ENCODE results near the gene CPNE1. TPM values are rescaled to one million over a fixed set of nuclear protein-coding genes. Genes with fewer than 3 reads are reported as not detected.

CPNE1 gene
- total RNA-seq, 1 experiment from 2014 or later = 217 TPM

DNA sequence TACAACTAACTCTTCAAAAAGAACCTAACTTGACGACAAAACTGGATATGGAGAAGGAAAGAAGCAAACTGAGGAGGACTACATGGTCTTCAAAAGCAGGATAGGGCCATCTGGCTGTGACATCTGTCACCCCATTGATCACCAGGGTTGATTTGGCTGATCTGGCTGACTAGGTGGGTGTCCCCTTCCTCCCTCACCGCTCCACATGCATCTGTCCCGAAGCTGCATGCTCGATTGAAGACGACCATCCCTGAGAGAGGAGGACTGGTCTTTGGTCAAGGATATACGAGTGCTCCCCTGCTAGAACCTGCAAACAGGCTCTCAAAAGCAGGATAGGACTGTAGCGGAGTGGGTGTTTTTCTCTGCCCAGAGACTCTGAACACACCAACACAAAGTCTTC lies 21.7 kb downstream of the CPNE1 start:
- intact Hi-C loops (cut with micrococcal nuclease; ENCODE audit: unreplicated experiment) = no loop called here
- no peaks in the 10 kb centered on the region for H3K9me3 ChIP-seq (ENCODE audit: control insufficient read depth, insufficient read depth, low read depth, low read length)
- DNase-seq (ENCODE audit: low read depth, low spot score) = no peak
- ChIA-PET CTCF (no interaction called here), POLR2A (no interaction called here)
- H3K4me1 ChIP-seq (ENCODE audit: control insufficient read depth, insufficient read depth, low read length) = no peaks in the 10 kb centered on the region
- no TSS peak for BruUV-seq (replicated peaks)
- no peak for ATAC-seq
- H3K4me3 ChIP-seq (ENCODE audit: low read depth in 2 of 2, low read length in 2 of 2) = no peak overlapping the region
- H3K27me3 ChIP-seq (ENCODE audit: control insufficient read depth, insufficient read depth, low read length) = no peaks in the 10 kb centered on the region
- no peak overlapping the region for H3K27ac ChIP-seq (ENCODE audit: low read length)
- no peaks in the 10 kb centered on the region for H3K36me3 ChIP-seq (ENCODE audit: control insufficient read depth, insufficient read depth, low read length)
- TF ChIP-seq, protein P1, sequence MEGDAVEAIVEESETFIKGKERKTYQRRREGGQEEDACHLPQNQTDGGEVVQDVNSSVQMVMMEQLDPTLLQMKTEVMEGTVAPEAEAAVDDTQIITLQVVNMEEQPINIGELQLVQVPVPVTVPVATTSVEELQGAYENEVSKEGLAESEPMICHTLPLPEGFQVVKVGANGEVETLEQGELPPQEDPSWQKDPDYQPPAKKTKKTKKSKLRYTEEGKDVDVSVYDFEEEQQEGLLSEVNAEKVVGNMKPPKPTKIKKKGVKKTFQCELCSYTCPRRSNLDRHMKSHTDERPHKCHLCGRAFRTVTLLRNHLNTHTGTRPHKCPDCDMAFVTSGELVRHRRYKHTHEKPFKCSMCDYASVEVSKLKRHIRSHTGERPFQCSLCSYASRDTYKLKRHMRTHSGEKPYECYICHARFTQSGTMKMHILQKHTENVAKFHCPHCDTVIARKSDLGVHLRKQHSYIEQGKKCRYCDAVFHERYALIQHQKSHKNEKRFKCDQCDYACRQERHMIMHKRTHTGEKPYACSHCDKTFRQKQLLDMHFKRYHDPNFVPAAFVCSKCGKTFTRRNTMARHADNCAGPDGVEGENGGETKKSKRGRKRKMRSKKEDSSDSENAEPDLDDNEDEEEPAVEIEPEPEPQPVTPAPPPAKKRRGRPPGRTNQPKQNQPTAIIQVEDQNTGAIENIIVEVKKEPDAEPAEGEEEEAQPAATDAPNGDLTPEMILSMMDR (IDR thresholded peaks at IDR 0.05) = no peak
- TF ChIP-seq, protein P2, sequence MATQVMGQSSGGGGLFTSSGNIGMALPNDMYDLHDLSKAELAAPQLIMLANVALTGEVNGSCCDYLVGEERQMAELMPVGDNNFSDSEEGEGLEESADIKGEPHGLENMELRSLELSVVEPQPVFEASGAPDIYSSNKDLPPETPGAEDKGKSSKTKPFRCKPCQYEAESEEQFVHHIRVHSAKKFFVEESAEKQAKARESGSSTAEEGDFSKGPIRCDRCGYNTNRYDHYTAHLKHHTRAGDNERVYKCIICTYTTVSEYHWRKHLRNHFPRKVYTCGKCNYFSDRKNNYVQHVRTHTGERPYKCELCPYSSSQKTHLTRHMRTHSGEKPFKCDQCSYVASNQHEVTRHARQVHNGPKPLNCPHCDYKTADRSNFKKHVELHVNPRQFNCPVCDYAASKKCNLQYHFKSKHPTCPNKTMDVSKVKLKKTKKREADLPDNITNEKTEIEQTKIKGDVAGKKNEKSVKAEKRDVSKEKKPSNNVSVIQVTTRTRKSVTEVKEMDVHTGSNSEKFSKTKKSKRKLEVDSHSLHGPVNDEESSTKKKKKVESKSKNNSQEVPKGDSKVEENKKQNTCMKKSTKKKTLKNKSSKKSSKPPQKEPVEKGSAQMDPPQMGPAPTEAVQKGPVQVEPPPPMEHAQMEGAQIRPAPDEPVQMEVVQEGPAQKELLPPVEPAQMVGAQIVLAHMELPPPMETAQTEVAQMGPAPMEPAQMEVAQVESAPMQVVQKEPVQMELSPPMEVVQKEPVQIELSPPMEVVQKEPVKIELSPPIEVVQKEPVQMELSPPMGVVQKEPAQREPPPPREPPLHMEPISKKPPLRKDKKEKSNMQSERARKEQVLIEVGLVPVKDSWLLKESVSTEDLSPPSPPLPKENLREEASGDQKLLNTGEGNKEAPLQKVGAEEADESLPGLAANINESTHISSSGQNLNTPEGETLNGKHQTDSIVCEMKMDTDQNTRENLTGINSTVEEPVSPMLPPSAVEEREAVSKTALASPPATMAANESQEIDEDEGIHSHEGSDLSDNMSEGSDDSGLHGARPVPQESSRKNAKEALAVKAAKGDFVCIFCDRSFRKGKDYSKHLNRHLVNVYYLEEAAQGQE (IDR thresholded peaks at IDR 0.05; ENCODE audit: insufficient read depth in 1 of 2, low read depth in 2 of 2, low read length in 1 of 2) = no peak
- TF ChIP-seq TCF7L2 (IDR thresholded peaks at IDR 0.05; ENCODE audit: low read depth, low read length) (no peak), SIN3A (IDR thresholded peaks at IDR 0.05; ENCODE audit: borderline replicate concordance, insufficient read depth, low read depth, low read length) (no peak), POLR2AphosphoS5 (IDR thresholded peaks at IDR 0.05; ENCODE audit: low read depth, low read length) (no peak)
- in situ Hi-C loops (cut with HindIII; ENCODE audit: low pct_unique_long_range_greater_than_20kb, low sequenced_read_pairs) = no loop called here

- ChIA-PET POLR2A (interaction anchor here (0.6 kb wide), 1 partner anchor 44 kb away, joined by 3 read pairs; no protein-coding TSS in a partner anchor), CTCF (no interaction called here)
- ATAC-seq (no peak), DNase-seq (ENCODE audit: low read depth, low spot score) (no peak)
- intact Hi-C loops (cut with micrococcal nuclease; ENCODE audit: unreplicated experiment) (no loop called here), in situ Hi-C loops (cut with HindIII; ENCODE audit: low pct_unique_long_range_greater_than_20kb, low sequenced_read_pairs) (no loop called here)
- Histone ChIP-seq H3K36me3 (ENCODE audit: control insufficient read depth, insufficient read depth, low read length) (no peaks in the 10 kb centered on the region), H3K9me3 (ENCODE audit: control insufficient read depth, insufficient read depth, low read depth, low read length) (no peaks in the 10 kb centered on the region), H3K4me3 (ENCODE audit: low read depth in 2 of 2, low read length in 2 of 2) (no peak overlapping the region), H3K4me1 (ENCODE audit: control insufficient read depth, insufficient read depth, low read length) (no peaks in the 10 kb centered on the region), H3K27ac (ENCODE audit: low read length) (no peak overlapping the region), H3K27me3 (ENCODE audit: control insufficient read depth, insufficient read depth, low read length) (no peaks in the 10 kb centered on the region)
- no peak for TF ChIP-seq TCF7L2 (IDR thresholded peaks at IDR 0.05; ENCODE audit: low read depth, low read length)
- TF ChIP-seq, protein P2 (IDR thresholded peaks at IDR 0.05; ENCODE audit: insufficient read depth in 1 of 2, low read depth in 2 of 2, low read length in 1 of 2) = no peak
- no peak for TF ChIP-seq POLR2AphosphoS5 (IDR thresholded peaks at IDR 0.05; ENCODE audit: low read depth, low read length)
- TF ChIP-seq, protein P1 (IDR thresholded peaks at IDR 0.05) = no peak
- no peak for TF ChIP-seq SIN3A (IDR thresholded peaks at IDR 0.05; ENCODE audit: borderline replicate concordance, insufficient read depth, low read depth, low read length)
- no TSS peak for BruUV-seq (replicated peaks)
Observed at GRCh38 chr20:35641743-35642142, 23.0 kb downstream of the CPNE1 start.
